IMR-90 (cell line): ENCODE measurements around the gene ERCC5. TPM values are rescaled to one million over a fixed set of nuclear protein-coding genes. Genes with fewer than 3 reads are reported as not detected.

Source experiments
- ATAC-seq: fragments of 200-7000 bp; cut with Tn5 transposase; 2 replicates; pipeline ENCODE4 v1.9.1; 2020; ENCODE audit warnings: low read depth, mild to moderate bottlenecking, moderate library complexity
- BruUV-seq: library from RNA; stranded (reverse); fragments of 400-500 nt; replicated peaks from 2 replicates; lab custom pipeline; 2021; lab: Mats Ljungman, UMichigan
- CTCF ChIA-PET: fragments of 300-600 bp; formaldehyde crosslinking; extraction: SDS; loops from one replicate; lab custom pipeline; 2021; ENCODE audit warnings: antibody characterized with exemption; lab: Yijun Ruan, JAX
- POLR2A ChIA-PET: fragments of 300-600 bp; sonication (Branson Sonifier 250); formaldehyde crosslinking; loops from one replicate; lab custom pipeline; 2022; ENCODE audit warnings: antibody characterized with exemption; ENCODE audit not compliant: unreplicated experiment; lab: Charles Lee
- DNase-seq: peaks from one replicate; pipeline ENCODE4 v3.0.0; 2013
- H2AFZ ChIP-seq: replicated peaks from 2 replicates; pipeline ENCODE3; 2013; ENCODE audit warnings: low read length, mild to moderate bottlenecking; ENCODE audit not compliant: poor library complexity
- H2AK5ac ChIP-seq: 2 replicates; pipeline ENCODE4 v1.6.1; 2013; ENCODE audit warnings: low read depth, low read length, inconsistent platforms
- H2AK9ac ChIP-seq: replicated peaks from 2 replicates; pipeline ENCODE3; 2013; ENCODE audit warnings: mild to moderate bottlenecking, low read depth, low read length, moderate library complexity; ENCODE audit not compliant: poor library complexity
- H2BK120ac ChIP-seq: 2 replicates; pipeline ENCODE4 v1.6.1; 2013; ENCODE audit warnings: low read depth, low read length, inconsistent platforms
- H2BK15ac ChIP-seq: 3 replicates; pipeline ENCODE4 v1.6.1; 2013; ENCODE audit warnings: low read depth, low read length, inconsistent platforms
- H2BK20ac ChIP-seq: 2 replicates; pipeline ENCODE4 v1.6.1; 2013; ENCODE audit warnings: low read depth, mild to moderate bottlenecking, inconsistent platforms, low read length, moderate library complexity
- H2BK5ac ChIP-seq: 2 replicates; pipeline ENCODE4 v1.6.1; 2013; ENCODE audit warnings: mild to moderate bottlenecking, low read depth, low read length, inconsistent platforms; ENCODE audit not compliant: poor library complexity, severe bottlenecking
- H3K14ac ChIP-seq: replicated peaks from 2 replicates; pipeline ENCODE4 v1.6.1; 2013; ENCODE audit warnings: low read depth, low read length, inconsistent platforms
- H3K18ac ChIP-seq: 2 replicates; pipeline ENCODE4 v1.6.1; 2013; ENCODE audit warnings: low read depth, low read length, control low read depth
- H3K23ac ChIP-seq: 2 replicates; pipeline ENCODE4 v1.6.1; 2013; ENCODE audit warnings: low read depth, low read length, inconsistent platforms
- H3K27ac ChIP-seq: 2 replicates; pipeline ENCODE4 v1.5.1; 2013; ENCODE audit warnings: mild to moderate bottlenecking, control low read depth, low read length; ENCODE audit not compliant: insufficient read depth
- H3K27me3 ChIP-seq: 2 replicates; pipeline ENCODE4 v1.6.1; 2013; ENCODE audit warnings: low read length; ENCODE audit not compliant: control insufficient read depth, insufficient read depth
- H3K36me3 ChIP-seq: 2 replicates; pipeline ENCODE4 v1.6.1; 2013; ENCODE audit warnings: low read length, mixed read lengths; ENCODE audit not compliant: control insufficient read depth, insufficient read depth
- H3K4ac ChIP-seq: 2 replicates; pipeline ENCODE4 v1.6.1; 2013; ENCODE audit warnings: low read depth, low read length, inconsistent platforms
- H3K4me1 ChIP-seq: 2 replicates; pipeline ENCODE4 v1.6.1; 2013; ENCODE audit warnings: low read length, mixed read lengths; ENCODE audit not compliant: control insufficient read depth, insufficient read depth
- H3K4me2 ChIP-seq: 2 replicates; pipeline ENCODE4 v1.6.1; 2013; ENCODE audit warnings: low read depth, mild to moderate bottlenecking, control low read depth, low read length, moderate library complexity
- H3K4me3 ChIP-seq: 2 replicates; pipeline ENCODE4 v1.5.1; 2013; ENCODE audit warnings: low read depth, mild to moderate bottlenecking, control low read depth, low read length, moderate library complexity; ENCODE audit not compliant: insufficient read depth
- H3K56ac ChIP-seq: 2 replicates; pipeline ENCODE4 v1.6.1; 2013; ENCODE audit warnings: low read length, inconsistent platforms; ENCODE audit not compliant: insufficient read depth; ENCODE audit errors: extremely low read depth
- H3K79me1 ChIP-seq, 2 experiments: 2 replicates each; pipeline ENCODE4 v1.6.1; 2013; ENCODE audit warnings: low read length in 2 of 2, inconsistent platforms in 1 of 2, low read depth in 1 of 2
- H3K9ac ChIP-seq: 2 replicates; pipeline ENCODE4 v1.6.1; 2013; ENCODE audit warnings: low read depth, low read length, control low read depth
- H3K9me1 ChIP-seq: 2 replicates; pipeline ENCODE4 v1.6.1; 2013; ENCODE audit warnings: low read length, inconsistent platforms; ENCODE audit not compliant: insufficient read depth
- H3K9me3 ChIP-seq: 2 replicates; pipeline ENCODE4 v1.6.1; 2013; ENCODE audit warnings: low read length; ENCODE audit not compliant: control insufficient read depth, insufficient read depth
- H4K20me1 ChIP-seq: 2 replicates; pipeline ENCODE4 v1.6.1; 2013; ENCODE audit warnings: low read length, inconsistent platforms; ENCODE audit not compliant: insufficient read depth
- H4K5ac ChIP-seq: 2 replicates; pipeline ENCODE4 v1.6.1; 2013; ENCODE audit warnings: mild to moderate bottlenecking, low read depth, low read length, control low read depth
- H4K8ac ChIP-seq, 2 experiments: 2 replicates each; pipeline ENCODE4 v1.6.1; 2013; ENCODE audit warnings: low read depth in 2 of 2, low read length in 2 of 2, control low read depth in 1 of 2, inconsistent platforms in 1 of 2
- H4K91ac ChIP-seq: 2 replicates; pipeline ENCODE4 v1.6.1; 2013; ENCODE audit warnings: low read depth, low read length, inconsistent platforms; ENCODE audit not compliant: insufficient read depth
- BHLHE40 ChIP-seq: fragments of 150-350 bp; IDR thresholded peaks from 2 replicates; pipeline ENCODE4 v1.6.1; 2016; ENCODE audit warnings: mild to moderate bottlenecking, low read depth, low read length
- CEBPB ChIP-seq: IDR thresholded peaks from 2 replicates; pipeline ENCODE4 v1.6.1; 2012; ENCODE audit warnings: low read depth, low read length, improper control_type of control experiment
- CHD1 ChIP-seq: IDR thresholded peaks from 2 replicates; pipeline ENCODE4 v1.6.1; 2012; ENCODE audit warnings: low read depth, low read length, improper control_type of control experiment
- FOS ChIP-seq: fragments of 150-350 bp; IDR thresholded peaks from 2 replicates; pipeline ENCODE4 v1.6.1; 2016; ENCODE audit warnings: low read depth, low read length
- MAFK ChIP-seq: IDR thresholded peaks from 2 replicates; pipeline ENCODE4 v1.6.1; 2012; ENCODE audit warnings: low read depth, low read length, improper control_type of control experiment
- MAZ ChIP-seq: IDR thresholded peaks from 2 replicates; pipeline ENCODE4 v1.6.1; 2012; ENCODE audit warnings: low read depth, mild to moderate bottlenecking, low read length, improper control_type of control experiment, moderate library complexity, borderline replicate concordance
- MXI1 ChIP-seq: IDR thresholded peaks from 2 replicates; pipeline ENCODE4 v1.6.1; 2012; ENCODE audit warnings: low read depth, mild to moderate bottlenecking, low read length, moderate library complexity, borderline replicate concordance
- NFE2L2 ChIP-seq: fragments of 150-350 bp; IDR thresholded peaks from 2 replicates; pipeline ENCODE4 v1.6.1; 2016; ENCODE audit warnings: low read depth, mild to moderate bottlenecking, low read length
- POLR2A ChIP-seq: IDR thresholded peaks from 2 replicates; pipeline ENCODE4 v1.6.1; 2012; ENCODE audit warnings: mild to moderate bottlenecking, low read depth, low read length
- RAD21 ChIP-seq: IDR thresholded peaks from 2 replicates; pipeline ENCODE4 v1.6.1; 2012; ENCODE audit warnings: low read length, improper control_type of control experiment
- RCOR1 ChIP-seq: IDR thresholded peaks from 2 replicates; pipeline ENCODE4 v1.6.1; 2012; ENCODE audit warnings: mild to moderate bottlenecking, low read length, improper control_type of control experiment; ENCODE audit not compliant: insufficient replicate concordance
- RFX5 ChIP-seq: IDR thresholded peaks from 2 replicates; pipeline ENCODE4 v1.8.0; 2012; ENCODE audit warnings: low read depth, mild to moderate bottlenecking, low read length, moderate library complexity
- SMC3 ChIP-seq: fragments of 150-350 bp; IDR thresholded peaks from 2 replicates; pipeline ENCODE4 v1.6.1; 2016; ENCODE audit warnings: low read depth, mild to moderate bottlenecking, antibody characterized with exemption, low read length, moderate library complexity
- whole genome bisulfite sequencing, 2 experiments: methylation state at CpG; one replicate each; pipeline versions ENCODE4 v1.1.5 to v1.1.7; 2013; ENCODE audit warnings: missing lambda C conversion rate in 2 of 2; ENCODE audit not compliant: insufficient read length in 1 of 2; ENCODE audit errors: extremely low coverage in 2 of 2; 5-methylcytosine and 5-hydroxymethylcytosine counted together
- dilution Hi-C: fragments of 300-500 bp; cut with HindIII; formaldehyde crosslinking; loops from one replicate; pipeline ENCODE4 v1.14.3; 2018; ENCODE audit warnings: low sequenced_read_pairs; ENCODE audit not compliant: unreplicated experiment
- in situ Hi-C: fragments of 300-500 bp; cut with MboI; formaldehyde crosslinking; loops from 3 replicates; pipeline ENCODE4 v1.14.3; 2019; ENCODE audit warnings: low sequenced_read_pairs, inconsistent platforms, mixed read lengths
- intact Hi-C: fragments of 100-400 bp; cut with micrococcal nuclease; formaldehyde crosslinking; loops from 2 replicates; pipeline ENCODE4 v1.10.0; 2022
- polyA plus RNA-seq, 3 experiments: library from polyadenylated mRNA; depleted of rRNA; stranded (reverse); fragments of >200 nt; gene quantifications; 2 replicates each; pipeline ENCODE4 v1.2.3, GENCODE V29; 2012; ENCODE audit warnings: low replicate concordance in 1 of 3
- total RNA-seq: library from RNA; depleted of rRNA; stranded (reverse); fragments of >200 nt; gene quantifications from 2 replicates; pipeline ENCODE4 v1.2.3, GENCODE V29; 2012
- TF ChIP-seq, protein P1 (sequence below): fragments of 150-350 bp; IDR thresholded peaks from 2 replicates; pipeline ENCODE4 v1.6.1; 2017; ENCODE audit warnings: mild to moderate bottlenecking, antibody characterized with exemption, low read length, low read depth
- TF ChIP-seq, protein P2 (sequence below): conservative IDR thresholded peaks from 2 replicates; pipeline ENCODE4 v1.5.1; 2012; ENCODE audit warnings: mild to moderate bottlenecking, low read depth, low read length, improper control_type of control experiment
- TF ChIP-seq, protein P3 (sequence below): fragments of 150-350 bp; IDR thresholded peaks from 2 replicates; pipeline ENCODE4 v1.6.1; 2016; ENCODE audit warnings: low read depth, mild to moderate bottlenecking, low read length, moderate library complexity, borderline replicate concordance

The ERCC5 gene
- total and polyA plus RNA-seq, 2 of the 4 experiments (the other 2 are of a cell fraction) = 29.7 to 34.4 TPM

DNA sequence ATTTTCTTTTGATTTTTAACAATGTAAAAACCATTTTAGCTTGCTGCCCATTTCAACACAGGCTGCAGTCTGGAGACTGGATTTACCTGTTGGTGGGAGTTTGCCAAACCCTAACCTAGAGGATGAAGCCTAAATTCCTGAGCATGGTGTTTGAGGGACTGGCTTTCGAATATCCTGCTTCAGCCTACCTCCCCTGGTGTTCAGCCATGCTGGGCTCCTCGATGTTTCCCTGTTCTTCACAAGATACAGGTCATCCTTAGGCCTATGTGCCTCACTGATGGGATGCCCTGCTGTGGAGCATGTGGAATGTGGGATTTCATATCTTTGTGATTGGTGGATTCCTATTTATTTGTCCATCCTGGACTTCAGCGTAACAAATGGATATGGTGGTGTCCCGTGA lies 20.4 kb upstream of the ERCC5 start:
- Histone ChIP-seq H2BK5ac (peak overlapping the region; percentile 93), H2AFZ (peak overlapping the region; percentile 64), H3K9me3 (no peaks in the 10 kb centered on the region), H3K4me1 (peaks cover 5% of the 10 kb centered on the region), H3K79me1 (peaks cover 8 to 23% of the 10 kb centered on the region in 2 experiments), H2AK9ac (peak overlapping the region; percentile 0), H3K4ac (peak overlapping the region; percentile 90), H3K14ac (peak overlapping the region; percentile 86), H3K36me3 (peaks cover 17% of the 10 kb centered on the region), H2AK5ac (peak overlapping the region; percentile 87), H3K4me3 (peak overlapping the region; percentile 3; the same call in 1 of the 2 replicates), H3K9me1 (peaks cover 8% of the 10 kb centered on the region; the same call in 1 of the 2 replicates), H3K4me2 (peak overlapping the region; percentile 80), H4K5ac (peak overlapping the region; percentile 72), H3K27me3 (no peaks in the 10 kb centered on the region), H3K56ac (peak overlapping the region; percentile 19), H4K91ac (peak overlapping the region; percentile 95), H3K9ac (peak overlapping the region; percentile 16), H3K18ac (peak overlapping the region; percentile 74), H2BK15ac (peak overlapping the region; percentile 84), H2BK20ac (peak overlapping the region; percentile 91), H3K27ac (peak overlapping the region; percentile 75), H4K8ac (peak overlapping the region; percentile 30 to 74), H3K23ac (peak overlapping the region; percentile 39; the same call in 1 of the 2 replicates), H4K20me1 (no peaks in the 10 kb centered on the region), H2BK120ac (peak overlapping the region; percentile 93)
- intact Hi-C loops = no loop called here
- ATAC-seq (peak; percentile 48; the same call in 1 of the 2 replicates), DNase-seq (no peak)
- BruUV-seq = no TSS peak
- CTCF ChIA-PET = interaction anchor here (1.1 to 1.6 kb wide), 2 partner anchors 25 to 240 kb away, joined by 3 to 6 read pairs; no protein-coding TSS in a partner anchor
- POLR2A ChIA-PET = interaction anchor here (0.7 kb wide), 1 partner anchor 41 kb away, joined by 3 read pairs; no protein-coding TSS in a partner anchor
- in situ Hi-C loops = no loop called here
- dilution Hi-C loops = no loop called here
- 80% methylated on average over 1 of the region's 4 CpGs; no CpG with 5 or more reads in 1 of the 2 experiments for WGBS, 2 experiments
- TF ChIP-seq MAZ (no peak), CEBPB (no peak), RAD21 (no peak), POLR2A (no peak), MAFK (no peak), RCOR1 (no peak), RFX5 (no peak), MXI1 (no peak), SMC3 (no peak), NFE2L2 (no peak), FOS (no peak), BHLHE40 (no peak), CHD1 (no peak)
- TF ChIP-seq, protein P1, sequence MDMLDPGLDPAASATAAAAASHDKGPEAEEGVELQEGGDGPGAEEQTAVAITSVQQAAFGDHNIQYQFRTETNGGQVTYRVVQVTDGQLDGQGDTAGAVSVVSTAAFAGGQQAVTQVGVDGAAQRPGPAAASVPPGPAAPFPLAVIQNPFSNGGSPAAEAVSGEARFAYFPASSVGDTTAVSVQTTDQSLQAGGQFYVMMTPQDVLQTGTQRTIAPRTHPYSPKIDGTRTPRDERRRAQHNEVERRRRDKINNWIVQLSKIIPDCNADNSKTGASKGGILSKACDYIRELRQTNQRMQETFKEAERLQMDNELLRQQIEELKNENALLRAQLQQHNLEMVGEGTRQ = no peak
- TF ChIP-seq, protein P2, sequence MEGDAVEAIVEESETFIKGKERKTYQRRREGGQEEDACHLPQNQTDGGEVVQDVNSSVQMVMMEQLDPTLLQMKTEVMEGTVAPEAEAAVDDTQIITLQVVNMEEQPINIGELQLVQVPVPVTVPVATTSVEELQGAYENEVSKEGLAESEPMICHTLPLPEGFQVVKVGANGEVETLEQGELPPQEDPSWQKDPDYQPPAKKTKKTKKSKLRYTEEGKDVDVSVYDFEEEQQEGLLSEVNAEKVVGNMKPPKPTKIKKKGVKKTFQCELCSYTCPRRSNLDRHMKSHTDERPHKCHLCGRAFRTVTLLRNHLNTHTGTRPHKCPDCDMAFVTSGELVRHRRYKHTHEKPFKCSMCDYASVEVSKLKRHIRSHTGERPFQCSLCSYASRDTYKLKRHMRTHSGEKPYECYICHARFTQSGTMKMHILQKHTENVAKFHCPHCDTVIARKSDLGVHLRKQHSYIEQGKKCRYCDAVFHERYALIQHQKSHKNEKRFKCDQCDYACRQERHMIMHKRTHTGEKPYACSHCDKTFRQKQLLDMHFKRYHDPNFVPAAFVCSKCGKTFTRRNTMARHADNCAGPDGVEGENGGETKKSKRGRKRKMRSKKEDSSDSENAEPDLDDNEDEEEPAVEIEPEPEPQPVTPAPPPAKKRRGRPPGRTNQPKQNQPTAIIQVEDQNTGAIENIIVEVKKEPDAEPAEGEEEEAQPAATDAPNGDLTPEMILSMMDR = no peak
- TF ChIP-seq, protein P3, sequence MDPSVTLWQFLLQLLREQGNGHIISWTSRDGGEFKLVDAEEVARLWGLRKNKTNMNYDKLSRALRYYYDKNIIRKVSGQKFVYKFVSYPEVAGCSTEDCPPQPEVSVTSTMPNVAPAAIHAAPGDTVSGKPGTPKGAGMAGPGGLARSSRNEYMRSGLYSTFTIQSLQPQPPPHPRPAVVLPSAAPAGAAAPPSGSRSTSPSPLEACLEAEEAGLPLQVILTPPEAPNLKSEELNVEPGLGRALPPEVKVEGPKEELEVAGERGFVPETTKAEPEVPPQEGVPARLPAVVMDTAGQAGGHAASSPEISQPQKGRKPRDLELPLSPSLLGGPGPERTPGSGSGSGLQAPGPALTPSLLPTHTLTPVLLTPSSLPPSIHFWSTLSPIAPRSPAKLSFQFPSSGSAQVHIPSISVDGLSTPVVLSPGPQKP = no peak
